H9 (cell line): ENCODE data around the gene CEMIP2. TPM values are rescaled to one million over a fixed set of nuclear protein-coding genes. Genes with fewer than 3 reads are reported as not detected.

ENCODE experiments used
- DNase-seq: peaks from one replicate; pipeline ENCODE4 v3.0.0-alpha.2; 2017
- H2AFZ ChIP-seq: one replicate; pipeline ENCODE4 v1.6.1; 2013; ENCODE audit warnings: mild to moderate bottlenecking, low read length, control low read depth, moderate library complexity
- H2AK5ac ChIP-seq: 2 replicates; pipeline ENCODE4 v1.6.1; 2013; ENCODE audit warnings: low read length, control low read depth, mixed read lengths; ENCODE audit not compliant: insufficient read length
- H2BK120ac ChIP-seq: one replicate; pipeline ENCODE4 v1.6.1; 2013; ENCODE audit warnings: low read depth, mild to moderate bottlenecking, low read length, control low read depth, inconsistent platforms; ENCODE audit not compliant: poor library complexity, severe bottlenecking
- H2BK12ac ChIP-seq: 2 replicates; pipeline ENCODE4 v1.6.1; 2013; ENCODE audit warnings: low read length, control low read depth, mixed read lengths, low read depth; ENCODE audit not compliant: insufficient read length
- H2BK15ac ChIP-seq: 2 replicates; pipeline ENCODE4 v1.6.1; 2013; ENCODE audit warnings: low read depth, low read length, control low read depth
- H2BK20ac ChIP-seq: one replicate; pipeline ENCODE4 v1.6.1; 2013; ENCODE audit warnings: low read depth, mild to moderate bottlenecking, low read length, control low read depth, inconsistent platforms; ENCODE audit not compliant: poor library complexity, severe bottlenecking
- H2BK5ac ChIP-seq: 2 replicates; pipeline ENCODE4 v1.6.1; 2013; ENCODE audit warnings: low read length, control low read depth, mixed read lengths; ENCODE audit not compliant: insufficient read length
- H3K14ac ChIP-seq: 2 replicates; pipeline ENCODE4 v1.6.1; 2013; ENCODE audit warnings: low read length, control low read depth; ENCODE audit not compliant: insufficient read depth
- H3K18ac ChIP-seq: 2 replicates; pipeline ENCODE4 v1.6.1; 2013; ENCODE audit warnings: low read depth, mild to moderate bottlenecking, mixed read lengths, low read length, control low read depth; ENCODE audit not compliant: insufficient read length
- H3K23ac ChIP-seq: 2 replicates; pipeline ENCODE4 v1.6.1; 2013; ENCODE audit warnings: low read length, control low read depth, mixed read lengths, low read depth; ENCODE audit not compliant: insufficient read length
- H3K23me2 ChIP-seq: 2 replicates; pipeline ENCODE4 v1.6.1; 2013; ENCODE audit warnings: low read depth, mild to moderate bottlenecking, mixed read lengths, low read length, control low read depth; ENCODE audit not compliant: insufficient read length, poor library complexity, severe bottlenecking
- H3K27ac ChIP-seq: 2 replicates; pipeline ENCODE4 v1.5.1; 2013; ENCODE audit warnings: low read length, control low read depth, mixed read lengths, low read depth; ENCODE audit not compliant: insufficient read length
- H3K27me3 ChIP-seq: 2 replicates; pipeline ENCODE4 v1.6.1; 2013; ENCODE audit warnings: low read length, control low read depth, inconsistent platforms; ENCODE audit not compliant: insufficient read depth
- H3K4ac ChIP-seq: 2 replicates; pipeline ENCODE4 v1.6.1; 2013; ENCODE audit warnings: low read depth, mild to moderate bottlenecking, control low read depth, inconsistent platforms, low read length, moderate library complexity
- H3K4me1 ChIP-seq: 2 replicates; pipeline ENCODE4 v1.6.1; 2013; ENCODE audit warnings: low read length, control low read depth, inconsistent platforms; ENCODE audit not compliant: insufficient read depth
- H3K4me2 ChIP-seq: 2 replicates; pipeline ENCODE4 v1.6.1; 2013; ENCODE audit warnings: low read length, control low read depth, mixed read lengths; ENCODE audit not compliant: insufficient read length, insufficient read depth
- H3K56ac ChIP-seq: 2 replicates; pipeline ENCODE4 v1.6.1; 2013; ENCODE audit warnings: low read depth, mild to moderate bottlenecking, mixed read lengths, low read length, control low read depth; ENCODE audit not compliant: insufficient read length
- H3K79me1 ChIP-seq: 2 replicates; pipeline ENCODE4 v1.6.1; 2013; ENCODE audit warnings: low read depth, mild to moderate bottlenecking, moderate library complexity, low read length, control low read depth, inconsistent platforms; ENCODE audit not compliant: insufficient read depth, poor library complexity, severe bottlenecking
- H3K79me2 ChIP-seq: 2 replicates; pipeline ENCODE4 v1.6.1; 2013; ENCODE audit warnings: low read length, control low read depth, inconsistent platforms; ENCODE audit not compliant: insufficient read depth
- H3K9ac ChIP-seq: 2 replicates; pipeline ENCODE4 v1.6.1; 2013; ENCODE audit warnings: low read length, control low read depth, mixed read lengths; ENCODE audit not compliant: insufficient read length; ENCODE audit errors: extremely low read depth
- H3K9me3 ChIP-seq: one replicate; pipeline ENCODE4 v1.6.1; 2013; ENCODE audit warnings: low read depth, low read length, inconsistent platforms; ENCODE audit not compliant: control insufficient read depth
- H3T11ph ChIP-seq: one replicate; pipeline ENCODE4 v1.6.1; 2013; ENCODE audit warnings: mild to moderate bottlenecking, low read length, control low read depth, inconsistent platforms
- H4K20me1 ChIP-seq: one replicate; pipeline ENCODE4 v1.6.1; 2013; ENCODE audit not compliant: control insufficient read depth, insufficient read length, insufficient read depth
- H4K5ac ChIP-seq: 2 replicates; pipeline ENCODE4 v1.6.1; 2013; ENCODE audit warnings: low read depth, mild to moderate bottlenecking, mixed read lengths, low read length, control low read depth; ENCODE audit not compliant: insufficient read length
- H4K8ac ChIP-seq: replicated peaks from 2 replicates; pipeline ENCODE4 v1.6.1; 2013; ENCODE audit warnings: low read length, control low read depth, mixed read lengths, low read depth; ENCODE audit not compliant: insufficient read length
- H4K91ac ChIP-seq: 2 replicates; pipeline ENCODE4 v1.6.1; 2013; ENCODE audit warnings: low read depth, mild to moderate bottlenecking, moderate library complexity, mixed read lengths, low read length, control low read depth; ENCODE audit not compliant: insufficient read length
- H3K27ac Mint-ChIP-seq, 3 experiments: 2 replicates in 2 of 3; 3 replicates in 1 of 3; pipeline ENCODE4 v1.8.0; 2020 to 2021; ENCODE audit warnings: mixed read lengths in 3 of 3, mild to moderate bottlenecking in 1 of 3, moderate library complexity in 1 of 3
- H3K27me3 Mint-ChIP-seq: 2 replicates; pipeline ENCODE4 v1.8.0; 2021; ENCODE audit warnings: low read depth, mild to moderate bottlenecking, moderate library complexity, mixed read lengths
- H3K36me3 Mint-ChIP-seq, 3 experiments: 2 replicates in 2 of 3; 3 replicates in 1 of 3; pipeline ENCODE4 v1.8.0; 2020 to 2021; ENCODE audit warnings: low read depth in 3 of 3, mixed read lengths in 3 of 3; ENCODE audit not compliant: insufficient read depth in 1 of 3
- H3K4me1 Mint-ChIP-seq, 2 experiments: 2 replicates each; pipeline ENCODE4 v1.8.0; 2020; ENCODE audit warnings: mixed read lengths in 2 of 2
- H3K4me3 Mint-ChIP-seq, 2 experiments: 2 replicates in 1 of 2; 3 replicates in 1 of 2; pipeline ENCODE4 v1.8.0; 2020 to 2021; ENCODE audit warnings: mild to moderate bottlenecking in 2 of 2, mixed read lengths in 2 of 2, moderate library complexity in 1 of 2
- H3K9me3 Mint-ChIP-seq, 2 experiments: 2 replicates in 1 of 2; 3 replicates in 1 of 2; pipeline ENCODE4 v1.8.0; 2020; ENCODE audit warnings: mild to moderate bottlenecking in 2 of 2, mixed read lengths in 2 of 2, moderate library complexity in 1 of 2
- WGBS: extraction: QIAGEN DNeasy Blood & Tissue Kit; methylation state at CpG from one replicate; pipeline ENCODE4 v1.1.7; 2013; ENCODE audit warnings: missing lambda C conversion rate, low lambda C conversion rate, mixed read lengths; ENCODE audit not compliant: insufficient read length; ENCODE audit errors: extremely low coverage; 5-methylcytosine and 5-hydroxymethylcytosine counted together
- total RNA-seq: library from RNA; stranded (reverse); gene quantifications from 2 replicates; pipeline ENCODE4 v1.2.1, GENCODE V29; 2021
- TF ChIP-seq, protein P1 (sequence below): fragments of 200-600 bp; sonication (generic); conservative IDR thresholded peaks from 3 replicates; pipeline ENCODE4 v1.8.0; 2021; ENCODE audit warnings: antibody characterized with exemption, mild to moderate bottlenecking

CEMIP2 gene
- total RNA-seq, 1 experiment from 2014 or later: 77.2 TPM

DNA sequence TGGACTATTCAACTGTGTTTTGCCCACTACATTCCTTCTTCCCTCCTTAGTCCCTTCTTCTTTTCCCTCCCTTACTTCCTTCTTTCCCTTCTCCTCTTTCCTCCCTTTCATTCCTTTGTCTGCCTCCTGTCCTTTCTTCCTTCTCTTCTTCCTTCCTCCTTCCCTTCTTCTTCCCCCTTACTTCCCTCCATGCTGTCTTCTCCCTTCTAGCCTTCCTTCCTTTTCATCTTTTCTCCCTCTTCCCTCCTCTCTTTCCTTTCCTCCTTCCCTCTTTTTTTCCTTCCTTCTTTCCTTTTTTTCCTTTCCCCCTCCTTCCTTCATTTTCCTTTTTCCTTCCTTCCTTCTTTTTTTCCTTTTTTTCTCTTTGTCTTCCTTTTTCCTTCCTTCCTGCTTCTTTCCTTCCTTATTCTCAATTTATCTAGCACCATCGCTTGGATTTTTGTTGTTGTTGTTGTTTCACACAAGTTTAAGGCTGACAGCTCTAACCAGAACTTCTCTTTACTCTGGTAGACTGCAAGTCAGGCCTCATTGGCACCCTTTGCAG, 123.4 kb downstream of the CEMIP2 start:
- Histone ChIP-seq H2BK20ac (no peak overlapping the region), H2BK12ac (no peak overlapping the region), H3K14ac (no peak overlapping the region), H3K23me2 (no peaks in the 10 kb centered on the region), H3T11ph (no peak overlapping the region), H3K79me1 (no peaks in the 10 kb centered on the region), H2BK5ac (no peak overlapping the region), H3K23ac (no peak overlapping the region), H2BK15ac (no peak overlapping the region), H4K91ac (no peak overlapping the region), H3K56ac (no peak overlapping the region), H3K27me3 (peaks cover 2% of the 10 kb centered on the region; the same call in 1 of the 2 replicates), H4K20me1 (no peaks in the 10 kb centered on the region), H3K9ac (no peak overlapping the region), H2BK120ac (no peak overlapping the region), H3K4me1 (peaks cover 3% of the 10 kb centered on the region; the same call in 1 of the 2 replicates), H3K4me2 (no peak overlapping the region), H4K8ac (no peak overlapping the region), H3K9me3 (no peaks in the 10 kb centered on the region), H3K79me2 (no peaks in the 10 kb centered on the region), H3K27ac (no peak overlapping the region), H4K5ac (no peak overlapping the region), H3K18ac (no peak overlapping the region), H3K4ac (no peak overlapping the region), H2AK5ac (no peak overlapping the region), H2AFZ (no peak overlapping the region)
- H3K4me3 Mint-ChIP-seq: no peak overlapping the region; a peak in 1 of 5 replicates
- TF ChIP-seq, protein P1, sequence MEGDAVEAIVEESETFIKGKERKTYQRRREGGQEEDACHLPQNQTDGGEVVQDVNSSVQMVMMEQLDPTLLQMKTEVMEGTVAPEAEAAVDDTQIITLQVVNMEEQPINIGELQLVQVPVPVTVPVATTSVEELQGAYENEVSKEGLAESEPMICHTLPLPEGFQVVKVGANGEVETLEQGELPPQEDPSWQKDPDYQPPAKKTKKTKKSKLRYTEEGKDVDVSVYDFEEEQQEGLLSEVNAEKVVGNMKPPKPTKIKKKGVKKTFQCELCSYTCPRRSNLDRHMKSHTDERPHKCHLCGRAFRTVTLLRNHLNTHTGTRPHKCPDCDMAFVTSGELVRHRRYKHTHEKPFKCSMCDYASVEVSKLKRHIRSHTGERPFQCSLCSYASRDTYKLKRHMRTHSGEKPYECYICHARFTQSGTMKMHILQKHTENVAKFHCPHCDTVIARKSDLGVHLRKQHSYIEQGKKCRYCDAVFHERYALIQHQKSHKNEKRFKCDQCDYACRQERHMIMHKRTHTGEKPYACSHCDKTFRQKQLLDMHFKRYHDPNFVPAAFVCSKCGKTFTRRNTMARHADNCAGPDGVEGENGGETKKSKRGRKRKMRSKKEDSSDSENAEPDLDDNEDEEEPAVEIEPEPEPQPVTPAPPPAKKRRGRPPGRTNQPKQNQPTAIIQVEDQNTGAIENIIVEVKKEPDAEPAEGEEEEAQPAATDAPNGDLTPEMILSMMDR: no peak
- H3K36me3 Mint-ChIP-seq: no peaks in the 10 kb centered on the region; a peak in 1 of 7 replicates
- no peak overlapping the region; a peak in 1 of 7 replicates for H3K27ac Mint-ChIP-seq
- peaks cover 0 to 3% of the 10 kb centered on the region in 2 experiments; a peak in 1 of 5 replicates for H3K9me3 Mint-ChIP-seq
- WGBS: no CpG with 5 or more reads among the region's 1 CpG
- peaks cover 14% of the 10 kb centered on the region for H3K27me3 Mint-ChIP-seq
- DNase-seq: no peak
- peaks cover 5 to 6% of the 10 kb centered on the region in 2 experiments for H3K4me1 Mint-ChIP-seq
